ENCODE measurements around the gene CST8. TPM values are rescaled to one million over a fixed set of nuclear protein-coding genes. Genes with fewer than 3 reads are reported as not detected.

Gene CST8
- total RNA-seq, 1 experiment from 2014 or later, result not detected

GRCh38 chr20:23477223-23477622, 13.7 kb upstream of the CST8 start:
- Histone ChIP-seq H3K9me3 (ENCODE audit: control insufficient read depth, low read depth, low read length) (no peaks in the 10 kb centered on the region), H3K79me2 (ENCODE audit: insufficient read depth, low read length) (no peaks in the 10 kb centered on the region), H4K20me1 (ENCODE audit: control insufficient read depth, insufficient read depth, insufficient read length) (no peaks in the 10 kb centered on the region), H3K27ac (ENCODE audit: insufficient read length, low read depth, low read length) (no peak overlapping the region), H4K5ac (ENCODE audit: insufficient read length, low read depth, low read length) (no peak overlapping the region), H3K9ac (ENCODE audit: extremely low read depth, insufficient read length, low read length) (no peak overlapping the region), H3K4me1 (ENCODE audit: insufficient read depth, low read length) (peaks cover 4% of the 10 kb centered on the region; the same call in 1 of the 2 replicates), H2BK15ac (ENCODE audit: low read depth, low read length) (no peak overlapping the region), H2AK5ac (ENCODE audit: insufficient read length, low read length) (no peak overlapping the region), H2AFZ (ENCODE audit: low read length) (no peak overlapping the region), H3K23ac (ENCODE audit: insufficient read length, low read depth, low read length) (no peak overlapping the region), H2BK120ac (ENCODE audit: low read depth, low read length, poor library complexity, severe bottlenecking) (no peak overlapping the region), H3K14ac (ENCODE audit: insufficient read depth, low read length) (no peak overlapping the region), H2BK12ac (ENCODE audit: insufficient read length, low read depth, low read length) (no peak overlapping the region), H3K27me3 (ENCODE audit: insufficient read depth, low read length) (no peaks in the 10 kb centered on the region), H2BK20ac (ENCODE audit: low read depth, low read length, poor library complexity, severe bottlenecking) (no peak overlapping the region), H3K23me2 (ENCODE audit: insufficient read length, low read depth, low read length, poor library complexity, severe bottlenecking) (no peaks in the 10 kb centered on the region), H4K8ac (replicated peaks; ENCODE audit: insufficient read length, low read depth, low read length) (no peak overlapping the region), H3K79me1 (ENCODE audit: insufficient read depth, low read depth, low read length, poor library complexity, severe bottlenecking) (no peaks in the 10 kb centered on the region), H4K91ac (ENCODE audit: insufficient read length, low read depth, low read length) (no peak overlapping the region), H3T11ph (ENCODE audit: low read length) (no peak overlapping the region), H3K4ac (ENCODE audit: low read depth, low read length) (no peak overlapping the region), H2BK5ac (ENCODE audit: insufficient read length, low read length) (no peak overlapping the region), H3K18ac (ENCODE audit: insufficient read length, low read depth, low read length) (no peak overlapping the region), H3K56ac (ENCODE audit: insufficient read length, low read depth, low read length) (no peak overlapping the region), H3K4me2 (ENCODE audit: insufficient read depth, insufficient read length, low read length) (no peak overlapping the region)
- Mint-ChIP-seq H3K27ac (no peak overlapping the region), H3K27me3 (ENCODE audit: low read depth) (peaks cover 5% of the 10 kb centered on the region), H3K9me3 (peaks cover 6 to 9% of the 10 kb centered on the region in 2 experiments; a peak in 3 of 5 replicates), H3K4me1 (peaks cover 25 to 28% of the 10 kb centered on the region in 2 experiments), H3K36me3 (ENCODE audit: insufficient read depth in 1 of 3, low read depth in 3 of 3) (0 out of 7 replicates have a peak, but pooled peaks cover 0 to 3% (median 0%) of the 10 kb centered on the region in 3 experiments), H3K4me3 (no peak overlapping the region)
- no peak for DNase-seq
- no peak for TF ChIP-seq CTCF (conservative IDR thresholded peaks at IDR 0.05)
- WGBS (ENCODE audit: extremely low coverage, insufficient read length, low lambda C conversion rate), result no CpG with 5 or more reads among the region's 3 CpGs
